H9 (cell line): ENCODE measurements around the gene DNAH1. TPM values are rescaled to one million over a fixed set of nuclear protein-coding genes. Genes with fewer than 3 reads are reported as not detected.

Source experiments
- DNase-seq: peaks from one replicate; pipeline ENCODE4 v3.0.0-alpha.2; 2017
- H2AFZ ChIP-seq: one replicate; pipeline ENCODE4 v1.6.1; 2013; ENCODE audit warnings: mild to moderate bottlenecking, low read length, control low read depth, moderate library complexity
- H2AK5ac ChIP-seq: 2 replicates; pipeline ENCODE4 v1.6.1; 2013; ENCODE audit warnings: low read length, control low read depth, mixed read lengths; ENCODE audit not compliant: insufficient read length
- H2BK120ac ChIP-seq: one replicate; pipeline ENCODE4 v1.6.1; 2013; ENCODE audit warnings: low read depth, mild to moderate bottlenecking, low read length, control low read depth, inconsistent platforms; ENCODE audit not compliant: poor library complexity, severe bottlenecking
- H2BK12ac ChIP-seq: 2 replicates; pipeline ENCODE4 v1.6.1; 2013; ENCODE audit warnings: low read length, control low read depth, mixed read lengths, low read depth; ENCODE audit not compliant: insufficient read length
- H2BK15ac ChIP-seq: 2 replicates; pipeline ENCODE4 v1.6.1; 2013; ENCODE audit warnings: low read depth, low read length, control low read depth
- H2BK20ac ChIP-seq: one replicate; pipeline ENCODE4 v1.6.1; 2013; ENCODE audit warnings: low read depth, mild to moderate bottlenecking, low read length, control low read depth, inconsistent platforms; ENCODE audit not compliant: poor library complexity, severe bottlenecking
- H2BK5ac ChIP-seq: 2 replicates; pipeline ENCODE4 v1.6.1; 2013; ENCODE audit warnings: low read length, control low read depth, mixed read lengths; ENCODE audit not compliant: insufficient read length
- H3K14ac ChIP-seq: 2 replicates; pipeline ENCODE4 v1.6.1; 2013; ENCODE audit warnings: low read length, control low read depth; ENCODE audit not compliant: insufficient read depth
- H3K18ac ChIP-seq: 2 replicates; pipeline ENCODE4 v1.6.1; 2013; ENCODE audit warnings: low read depth, mild to moderate bottlenecking, mixed read lengths, low read length, control low read depth; ENCODE audit not compliant: insufficient read length
- H3K23ac ChIP-seq: 2 replicates; pipeline ENCODE4 v1.6.1; 2013; ENCODE audit warnings: low read length, control low read depth, mixed read lengths, low read depth; ENCODE audit not compliant: insufficient read length
- H3K23me2 ChIP-seq: 2 replicates; pipeline ENCODE4 v1.6.1; 2013; ENCODE audit warnings: low read depth, mild to moderate bottlenecking, mixed read lengths, low read length, control low read depth; ENCODE audit not compliant: insufficient read length, poor library complexity, severe bottlenecking
- H3K27ac ChIP-seq: 2 replicates; pipeline ENCODE4 v1.5.1; 2013; ENCODE audit warnings: low read length, control low read depth, mixed read lengths, low read depth; ENCODE audit not compliant: insufficient read length
- H3K27me3 ChIP-seq: 2 replicates; pipeline ENCODE4 v1.6.1; 2013; ENCODE audit warnings: low read length, control low read depth, inconsistent platforms; ENCODE audit not compliant: insufficient read depth
- H3K4ac ChIP-seq: 2 replicates; pipeline ENCODE4 v1.6.1; 2013; ENCODE audit warnings: low read depth, mild to moderate bottlenecking, control low read depth, inconsistent platforms, low read length, moderate library complexity
- H3K4me1 ChIP-seq: 2 replicates; pipeline ENCODE4 v1.6.1; 2013; ENCODE audit warnings: low read length, control low read depth, inconsistent platforms; ENCODE audit not compliant: insufficient read depth
- H3K4me2 ChIP-seq: 2 replicates; pipeline ENCODE4 v1.6.1; 2013; ENCODE audit warnings: low read length, control low read depth, mixed read lengths; ENCODE audit not compliant: insufficient read length, insufficient read depth
- H3K56ac ChIP-seq: 2 replicates; pipeline ENCODE4 v1.6.1; 2013; ENCODE audit warnings: low read depth, mild to moderate bottlenecking, mixed read lengths, low read length, control low read depth; ENCODE audit not compliant: insufficient read length
- H3K79me1 ChIP-seq: 2 replicates; pipeline ENCODE4 v1.6.1; 2013; ENCODE audit warnings: low read depth, mild to moderate bottlenecking, moderate library complexity, low read length, control low read depth, inconsistent platforms; ENCODE audit not compliant: insufficient read depth, poor library complexity, severe bottlenecking
- H3K79me2 ChIP-seq: 2 replicates; pipeline ENCODE4 v1.6.1; 2013; ENCODE audit warnings: low read length, control low read depth, inconsistent platforms; ENCODE audit not compliant: insufficient read depth
- H3K9ac ChIP-seq: 2 replicates; pipeline ENCODE4 v1.6.1; 2013; ENCODE audit warnings: low read length, control low read depth, mixed read lengths; ENCODE audit not compliant: insufficient read length; ENCODE audit errors: extremely low read depth
- H3K9me3 ChIP-seq: one replicate; pipeline ENCODE4 v1.6.1; 2013; ENCODE audit warnings: low read depth, low read length, inconsistent platforms; ENCODE audit not compliant: control insufficient read depth
- H3T11ph ChIP-seq: one replicate; pipeline ENCODE4 v1.6.1; 2013; ENCODE audit warnings: mild to moderate bottlenecking, low read length, control low read depth, inconsistent platforms
- H4K20me1 ChIP-seq: one replicate; pipeline ENCODE4 v1.6.1; 2013; ENCODE audit not compliant: control insufficient read depth, insufficient read length, insufficient read depth
- H4K5ac ChIP-seq: 2 replicates; pipeline ENCODE4 v1.6.1; 2013; ENCODE audit warnings: low read depth, mild to moderate bottlenecking, mixed read lengths, low read length, control low read depth; ENCODE audit not compliant: insufficient read length
- H4K8ac ChIP-seq: replicated peaks from 2 replicates; pipeline ENCODE4 v1.6.1; 2013; ENCODE audit warnings: low read length, control low read depth, mixed read lengths, low read depth; ENCODE audit not compliant: insufficient read length
- H4K91ac ChIP-seq: 2 replicates; pipeline ENCODE4 v1.6.1; 2013; ENCODE audit warnings: low read depth, mild to moderate bottlenecking, moderate library complexity, mixed read lengths, low read length, control low read depth; ENCODE audit not compliant: insufficient read length
- H3K27ac Mint-ChIP-seq, 3 experiments: 2 replicates in 2 of 3; 3 replicates in 1 of 3; pipeline ENCODE4 v1.8.0; 2020 to 2021; ENCODE audit warnings: mixed read lengths in 3 of 3, mild to moderate bottlenecking in 1 of 3, moderate library complexity in 1 of 3
- H3K27me3 Mint-ChIP-seq: 2 replicates; pipeline ENCODE4 v1.8.0; 2021; ENCODE audit warnings: low read depth, mild to moderate bottlenecking, moderate library complexity, mixed read lengths
- H3K36me3 Mint-ChIP-seq, 3 experiments: 2 replicates in 2 of 3; 3 replicates in 1 of 3; pipeline ENCODE4 v1.8.0; 2020 to 2021; ENCODE audit warnings: low read depth in 3 of 3, mixed read lengths in 3 of 3; ENCODE audit not compliant: insufficient read depth in 1 of 3
- H3K4me1 Mint-ChIP-seq, 2 experiments: 2 replicates each; pipeline ENCODE4 v1.8.0; 2020; ENCODE audit warnings: mixed read lengths in 2 of 2
- H3K4me3 Mint-ChIP-seq, 2 experiments: 2 replicates in 1 of 2; 3 replicates in 1 of 2; pipeline ENCODE4 v1.8.0; 2020 to 2021; ENCODE audit warnings: mild to moderate bottlenecking in 2 of 2, mixed read lengths in 2 of 2, moderate library complexity in 1 of 2
- H3K9me3 Mint-ChIP-seq, 2 experiments: 2 replicates in 1 of 2; 3 replicates in 1 of 2; pipeline ENCODE4 v1.8.0; 2020; ENCODE audit warnings: mild to moderate bottlenecking in 2 of 2, mixed read lengths in 2 of 2, moderate library complexity in 1 of 2
- CTCF ChIP-seq: fragments of 200-600 bp; sonication (generic); conservative IDR thresholded peaks from 3 replicates; pipeline ENCODE4 v1.8.0; 2021; ENCODE audit warnings: antibody characterized with exemption, mild to moderate bottlenecking
- WGBS: extraction: QIAGEN DNeasy Blood & Tissue Kit; methylation state at CpG from one replicate; pipeline ENCODE4 v1.1.7; 2013; ENCODE audit warnings: missing lambda C conversion rate, low lambda C conversion rate, mixed read lengths; ENCODE audit not compliant: insufficient read length; ENCODE audit errors: extremely low coverage; 5-methylcytosine and 5-hydroxymethylcytosine counted together
- total RNA-seq: library from RNA; stranded (reverse); gene quantifications from 2 replicates; pipeline ENCODE4 v1.2.1, GENCODE V29; 2021

DNAH1 gene
- total RNA-seq, 1 experiment from 2014 or later = 2.0 TPM

DNA sequence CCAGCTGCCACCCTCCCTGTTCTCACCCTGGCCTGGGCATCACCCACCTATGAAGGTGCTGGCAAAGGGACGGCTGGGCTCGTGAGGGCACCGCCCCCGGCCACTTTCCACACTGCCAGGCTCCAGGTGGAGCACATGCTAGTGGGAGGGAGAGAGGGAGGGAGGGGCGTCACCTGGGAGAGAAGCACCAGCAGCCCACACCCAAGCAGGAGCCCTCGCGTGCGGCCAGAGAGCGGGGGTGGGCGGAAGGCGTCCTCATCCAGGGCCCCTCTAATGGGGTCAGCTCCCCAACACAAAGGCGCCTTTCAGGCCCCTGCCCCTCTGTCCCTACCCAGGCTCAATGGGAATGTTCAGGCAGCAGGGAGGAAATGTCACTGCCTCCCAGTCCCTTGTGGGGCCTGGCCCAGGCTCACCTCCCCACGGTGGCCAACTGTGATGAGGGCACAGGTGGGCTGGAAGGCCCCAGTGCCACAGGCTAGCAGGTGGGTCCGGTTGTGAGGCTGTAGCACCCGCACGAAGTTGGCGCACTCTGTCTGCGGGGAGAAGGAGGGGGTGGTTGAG is 125.7 kb downstream of the DNAH1 start:
- Histone ChIP-seq H3K23me2 (no peaks in the 10 kb centered on the region), H3K56ac (no peak overlapping the region), H3K4ac (no peak overlapping the region), H3K79me1 (no peaks in the 10 kb centered on the region), H4K5ac (no peak overlapping the region), H3T11ph (no peak overlapping the region), H2AFZ (no peak overlapping the region), H3K9ac (no peak overlapping the region), H2BK12ac (no peak overlapping the region), H4K8ac (no peak overlapping the region), H3K4me1 (no peaks in the 10 kb centered on the region), H2AK5ac (no peak overlapping the region), H2BK5ac (no peak overlapping the region), H3K18ac (no peak overlapping the region), H3K79me2 (no peaks in the 10 kb centered on the region), H3K27ac (no peak overlapping the region), H3K4me2 (no peak overlapping the region), H3K27me3 (no peaks in the 10 kb centered on the region), H3K23ac (no peak overlapping the region), H4K20me1 (no peaks in the 10 kb centered on the region), H3K14ac (no peak overlapping the region), H3K9me3 (no peaks in the 10 kb centered on the region), H2BK20ac (no peak overlapping the region), H2BK15ac (no peak overlapping the region), H4K91ac (no peak overlapping the region), H2BK120ac (no peak overlapping the region)
- H3K27ac Mint-ChIP-seq = no peak overlapping the region; a peak in 1 of 7 replicates
- DNase-seq = peak; percentile 18
- H3K4me3 Mint-ChIP-seq = no peak overlapping the region
- no peaks in the 10 kb centered on the region; a peak in 1 of 7 replicates for H3K36me3 Mint-ChIP-seq
- H3K27me3 Mint-ChIP-seq = peaks cover 4% of the 10 kb centered on the region
- WGBS = no CpG with 5 or more reads among the region's 18 CpGs
- no peaks in the 10 kb centered on the region for H3K9me3 Mint-ChIP-seq
- no peak for TF ChIP-seq CTCF
- peaks cover 5 to 11% of the 10 kb centered on the region in 2 experiments; a peak in 3 of 4 replicates for H3K4me1 Mint-ChIP-seq
